ENCODE results near the gene GRK1. TPM values are rescaled to one million over a fixed set of nuclear protein-coding genes. Genes with fewer than 3 reads are reported as not detected.

The GRK1 gene
- total RNA-seq, 1 donor from 2014 or later: 0.07 TPM

DNA sequence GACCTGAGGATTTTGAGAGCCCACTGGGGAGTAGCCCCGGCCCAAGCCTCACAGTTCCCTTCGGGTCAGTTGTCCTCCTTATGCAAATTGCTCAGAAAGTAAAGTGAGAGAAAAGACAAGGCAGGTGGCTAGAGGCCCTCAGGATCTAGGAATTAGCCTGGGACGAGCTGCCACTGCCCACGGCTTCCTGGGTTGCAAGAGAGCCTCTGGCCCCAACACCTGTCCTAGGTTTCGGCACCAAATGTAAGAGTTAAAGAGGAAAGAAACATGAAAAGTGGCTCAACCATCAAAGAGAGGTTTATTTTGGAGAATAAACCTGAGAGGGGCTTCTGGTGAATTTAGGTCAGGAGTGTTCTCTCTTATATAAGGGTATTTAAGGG is 117.6 kb downstream of the GRK1 start:
- Mint-ChIP-seq H3K36me3 (ENCODE audit: low read depth) (peaks cover 2% of the 10 kb centered on the region), H3K27me3 (ENCODE audit: low read depth) (peaks cover 10% of the 10 kb centered on the region), H3K9me3 (ENCODE audit: low read depth) (peaks cover 3% of the 10 kb centered on the region), H3K4me1 (ENCODE audit: low read depth) (peaks cover 3% of the 10 kb centered on the region), H3K27ac (ENCODE audit: unreplicated experiment) (peak overlapping the region; percentile 86), H3K4me3 (ENCODE audit: unreplicated experiment) (no peak overlapping the region)
- DNase-seq (ENCODE audit: low spot score): no peak
- TF ChIP-seq, protein P1, sequence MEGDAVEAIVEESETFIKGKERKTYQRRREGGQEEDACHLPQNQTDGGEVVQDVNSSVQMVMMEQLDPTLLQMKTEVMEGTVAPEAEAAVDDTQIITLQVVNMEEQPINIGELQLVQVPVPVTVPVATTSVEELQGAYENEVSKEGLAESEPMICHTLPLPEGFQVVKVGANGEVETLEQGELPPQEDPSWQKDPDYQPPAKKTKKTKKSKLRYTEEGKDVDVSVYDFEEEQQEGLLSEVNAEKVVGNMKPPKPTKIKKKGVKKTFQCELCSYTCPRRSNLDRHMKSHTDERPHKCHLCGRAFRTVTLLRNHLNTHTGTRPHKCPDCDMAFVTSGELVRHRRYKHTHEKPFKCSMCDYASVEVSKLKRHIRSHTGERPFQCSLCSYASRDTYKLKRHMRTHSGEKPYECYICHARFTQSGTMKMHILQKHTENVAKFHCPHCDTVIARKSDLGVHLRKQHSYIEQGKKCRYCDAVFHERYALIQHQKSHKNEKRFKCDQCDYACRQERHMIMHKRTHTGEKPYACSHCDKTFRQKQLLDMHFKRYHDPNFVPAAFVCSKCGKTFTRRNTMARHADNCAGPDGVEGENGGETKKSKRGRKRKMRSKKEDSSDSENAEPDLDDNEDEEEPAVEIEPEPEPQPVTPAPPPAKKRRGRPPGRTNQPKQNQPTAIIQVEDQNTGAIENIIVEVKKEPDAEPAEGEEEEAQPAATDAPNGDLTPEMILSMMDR (IDR thresholded peaks at IDR 0.05): no peak

DNA sequence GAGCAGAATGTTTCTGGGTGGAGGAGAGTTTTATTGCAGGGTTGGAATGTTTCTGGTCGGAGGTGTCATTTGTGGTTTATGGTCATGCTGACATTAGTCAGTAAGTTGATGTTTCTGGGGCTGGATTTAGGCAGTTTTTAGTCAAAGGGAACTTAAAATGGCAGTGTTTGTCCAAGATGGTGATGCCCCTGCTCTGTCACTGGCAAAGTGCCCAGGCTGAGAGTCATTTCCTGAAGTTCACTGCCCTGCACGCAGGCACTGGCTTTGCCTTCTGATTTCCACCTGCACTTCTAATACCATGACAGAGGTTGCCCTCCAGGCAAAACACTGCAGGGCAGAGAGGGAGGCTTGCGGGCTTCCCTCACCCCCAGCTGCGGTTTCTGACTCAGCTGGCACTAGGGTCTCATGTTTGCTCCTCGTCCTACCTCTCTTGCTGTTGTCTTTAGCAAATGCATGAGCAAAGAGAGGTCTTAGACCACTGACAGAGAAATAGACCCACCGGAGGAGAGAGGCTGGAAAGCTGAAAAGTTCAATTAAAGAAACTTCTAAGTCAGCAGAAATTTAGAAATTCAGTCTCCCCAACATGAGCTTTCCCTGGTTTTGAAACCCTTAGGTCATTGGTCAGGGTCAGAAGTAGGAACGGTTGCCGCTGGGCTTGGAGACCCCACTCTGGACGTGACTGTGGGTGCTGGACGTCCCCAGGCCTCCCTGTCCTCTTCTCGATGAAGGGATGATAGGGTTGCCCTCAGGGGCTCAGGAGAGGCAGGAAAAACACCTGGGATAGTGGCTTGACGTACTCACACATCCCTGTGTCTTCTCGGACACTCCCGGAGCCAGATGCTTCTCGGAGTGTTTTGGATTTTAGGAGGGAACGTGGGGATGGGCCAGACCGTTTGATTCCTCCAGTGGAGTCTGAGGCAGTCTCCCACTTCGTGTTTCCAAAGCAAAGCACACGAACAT is 118.3 kb downstream of the GRK1 start:
- Mint-ChIP-seq H3K27me3 (ENCODE audit: low read depth) (peaks cover 15% of the 10 kb centered on the region), H3K27ac (ENCODE audit: unreplicated experiment) (peak overlapping the region; percentile 86), H3K9me3 (ENCODE audit: low read depth) (peaks cover 3% of the 10 kb centered on the region), H3K36me3 (ENCODE audit: low read depth) (peaks cover 2% of the 10 kb centered on the region), H3K4me1 (ENCODE audit: low read depth) (peaks cover 3% of the 10 kb centered on the region), H3K4me3 (ENCODE audit: unreplicated experiment) (no peak overlapping the region)
- DNase-seq (ENCODE audit: low spot score): no peak
- TF ChIP-seq, protein P1 (IDR thresholded peaks at IDR 0.05): no peak

DNA sequence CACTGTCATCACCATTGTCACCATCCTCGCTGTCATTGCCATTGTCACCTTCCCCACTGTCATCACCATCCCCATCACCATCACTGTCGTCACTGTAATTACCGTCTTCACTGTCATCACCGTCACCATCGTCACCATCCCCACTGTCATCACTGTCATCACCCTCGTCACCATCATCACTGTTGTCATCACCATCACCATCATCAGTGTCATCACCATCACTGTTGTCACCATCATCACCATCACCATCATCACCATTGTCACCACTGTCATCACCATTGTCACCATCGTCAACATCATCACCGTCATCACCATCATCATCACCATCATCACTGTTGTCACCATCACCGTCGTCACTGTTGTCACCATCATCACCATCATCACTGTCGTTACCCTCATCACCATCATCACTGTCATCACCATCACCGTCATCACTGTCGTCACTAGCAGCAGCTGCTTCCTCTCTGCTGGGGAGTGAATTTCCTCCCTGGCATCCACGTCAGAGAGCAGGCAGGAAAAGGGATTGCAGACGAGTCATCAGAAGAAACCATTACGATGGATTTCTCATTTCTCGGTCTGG is 119.3 kb downstream of the GRK1 start:
- Mint-ChIP-seq H3K4me3 (ENCODE audit: unreplicated experiment) (no peak overlapping the region), H3K36me3 (ENCODE audit: low read depth) (peaks cover 2% of the 10 kb centered on the region), H3K27ac (ENCODE audit: unreplicated experiment) (no peak overlapping the region), H3K9me3 (ENCODE audit: low read depth) (peaks cover 3% of the 10 kb centered on the region), H3K27me3 (ENCODE audit: low read depth) (peaks cover 18% of the 10 kb centered on the region), H3K4me1 (ENCODE audit: low read depth) (peaks cover 3% of the 10 kb centered on the region)
- no peak for DNase-seq (ENCODE audit: low spot score)
- TF ChIP-seq, protein P1 (IDR thresholded peaks at IDR 0.05): no peak

Other genes with a start within 250 kb of the GRK1 start
- 6.3 to 8.8 TPM (median 8.4 TPM) in 3 replicates for gene ADPRHL1, start 213.7 kb upstream of the GRK1 start, total RNA-seq
- gene DCUN1D2, start 176.5 kb upstream of the GRK1 start, total RNA-seq: 17.0 to 24.9 TPM (median 19.5 TPM) in 3 replicates
- 52.8 to 76.0 TPM (median 54.3 TPM) in 3 replicates for gene TFDP1, start 82.5 kb upstream of the GRK1 start, total RNA-seq
- not detected in 3 replicates for gene ATP4B, start 9.0 kb upstream of the GRK1 start, total RNA-seq
- gene TMEM255B, start 92.0 kb downstream of the GRK1 start, total RNA-seq: 2.6 to 7.1 TPM (median 5.2 TPM) in 3 replicates
- 83.7 to 113 TPM (median 111 TPM) in 3 replicates for gene GAS6, start 196.9 kb downstream of the GRK1 start, total RNA-seq